IgD-negative memory B cell (primary cell): Measurements from ENCODE around the gene UBE2L5. TPM values are rescaled to one million over a fixed set of nuclear protein-coding genes. Genes with fewer than 3 reads are reported as not detected.

Experiments used
- H3K27ac Mint-ChIP-seq, 3 donors: one replicate each; pipeline ENCODE4 v1.8.0; 2020 to 2022; ENCODE audit warnings: mild to moderate bottlenecking in 3 of 3, mixed read lengths in 3 of 3, moderate library complexity in 1 of 3
- H3K27me3 Mint-ChIP-seq: one replicate; pipeline ENCODE4 v1.8.0; 2021; ENCODE audit warnings: mixed read lengths
- H3K36me3 Mint-ChIP-seq: one replicate; pipeline ENCODE4 v1.8.0; 2020; ENCODE audit warnings: mild to moderate bottlenecking, mixed read lengths
- H3K4me1 Mint-ChIP-seq, 3 donors: one replicate each; pipeline ENCODE4 v1.8.0; 2020 to 2022; ENCODE audit warnings: mixed read lengths in 3 of 3, mild to moderate bottlenecking in 1 of 3
- H3K4me3 Mint-ChIP-seq, 4 donors: one replicate each; pipeline ENCODE4 v1.8.0; 2020 to 2022; ENCODE audit warnings: mild to moderate bottlenecking in 4 of 4, mixed read lengths in 4 of 4, moderate library complexity in 3 of 4
- H3K9me3 Mint-ChIP-seq, 3 donors: one replicate each; pipeline ENCODE4 v1.8.0; 2020 to 2021; ENCODE audit warnings: mixed read lengths in 3 of 3, mild to moderate bottlenecking in 1 of 3
- polyA plus RNA-seq: library from polyadenylated mRNA; unstranded; fragments of 300-500 nt; fragmentation: Illumina TruSeq; gene quantifications from one replicate; pipeline ENCODE4 v1.2.3, GENCODE V29; 2021

UBE2L5 gene
- polyA plus RNA-seq, 1 donor from 2014 or later = not detected

GRCh38 chr13:30395192-30396158 is 26.8 kb upstream of the UBE2L5 start:
- no peaks in the 10 kb centered on the region for H3K36me3 Mint-ChIP-seq
- peak overlapping the region; percentile 93 to 97 (median 96) for H3K4me3 Mint-ChIP-seq
- no peaks in the 10 kb centered on the region for H3K27me3 Mint-ChIP-seq
- peak overlapping the region; percentile 77 to 97 (median 93) for H3K27ac Mint-ChIP-seq
- H3K4me1 Mint-ChIP-seq = peaks cover 11 to 20% (median 11%) of the 10 kb centered on the region in 3 donors
- no peaks in the 10 kb centered on the region for H3K9me3 Mint-ChIP-seq

GRCh38 chr13:30396434-30397075 is 25.7 kb upstream of the UBE2L5 start:
- H3K9me3 Mint-ChIP-seq = no peaks in the 10 kb centered on the region
- H3K27me3 Mint-ChIP-seq = no peaks in the 10 kb centered on the region
- no peaks in the 10 kb centered on the region for H3K36me3 Mint-ChIP-seq
- H3K4me3 Mint-ChIP-seq = peak overlapping the region; percentile 34 to 93 (median 68)
- H3K4me1 Mint-ChIP-seq = peaks cover 11 to 20% (median 11%) of the 10 kb centered on the region in 3 donors
- peak overlapping the region in 1 of 3 donors; percentile 77 for H3K27ac Mint-ChIP-seq

GRCh38 chr13:30398601-30399072 is 23.7 kb upstream of the UBE2L5 start:
- no peak overlapping the region for H3K4me3 Mint-ChIP-seq
- peaks cover 11 to 17% (median 11%) of the 10 kb centered on the region in 3 donors for H3K4me1 Mint-ChIP-seq
- H3K27ac Mint-ChIP-seq = no peak overlapping the region
- H3K27me3 Mint-ChIP-seq = no peaks in the 10 kb centered on the region
- no peaks in the 10 kb centered on the region for H3K36me3 Mint-ChIP-seq
- no peaks in the 10 kb centered on the region for H3K9me3 Mint-ChIP-seq

GRCh38 chr13:30400376-30400775 is 21.9 kb upstream of the UBE2L5 start:
- no peak overlapping the region for H3K27ac Mint-ChIP-seq
- no peaks in the 10 kb centered on the region for H3K36me3 Mint-ChIP-seq
- H3K9me3 Mint-ChIP-seq = no peaks in the 10 kb centered on the region

DNA sequence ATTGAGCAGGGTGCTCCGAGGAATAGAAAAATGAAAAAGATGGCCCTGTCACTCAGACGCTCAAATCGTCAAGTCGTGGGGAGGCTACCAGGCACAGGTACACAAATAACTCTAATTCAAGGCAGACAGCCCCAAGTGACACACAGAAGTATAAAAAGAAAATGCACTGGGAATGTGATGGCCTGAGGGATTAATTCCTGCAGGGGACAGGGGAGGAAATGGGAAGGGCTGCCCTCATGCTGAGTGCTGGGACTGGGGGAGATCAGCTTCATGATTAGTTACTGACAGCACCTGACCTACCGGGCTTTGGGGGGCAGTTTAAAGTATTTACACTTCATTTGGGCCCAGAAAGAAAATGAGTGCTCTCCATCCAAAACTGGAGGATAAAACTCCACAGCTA is 20.9 kb upstream of the UBE2L5 start:
- Mint-ChIP-seq H3K27ac (no peak overlapping the region), H3K9me3 (no peaks in the 10 kb centered on the region), H3K36me3 (no peaks in the 10 kb centered on the region), H3K4me3 (no peak overlapping the region), H3K27me3 (no peaks in the 10 kb centered on the region), H3K4me1 (peaks cover 0 to 2% (median 2%) of the 10 kb centered on the region in 3 donors)

More at GRCh38 chr13:30400376-30400775, 21.9 kb upstream of the UBE2L5 start:
- H3K27me3 Mint-ChIP-seq = no peaks in the 10 kb centered on the region
- no peak overlapping the region for H3K4me3 Mint-ChIP-seq
- peaks cover 4 to 9% (median 6%) of the 10 kb centered on the region in 3 donors for H3K4me1 Mint-ChIP-seq

DNA sequence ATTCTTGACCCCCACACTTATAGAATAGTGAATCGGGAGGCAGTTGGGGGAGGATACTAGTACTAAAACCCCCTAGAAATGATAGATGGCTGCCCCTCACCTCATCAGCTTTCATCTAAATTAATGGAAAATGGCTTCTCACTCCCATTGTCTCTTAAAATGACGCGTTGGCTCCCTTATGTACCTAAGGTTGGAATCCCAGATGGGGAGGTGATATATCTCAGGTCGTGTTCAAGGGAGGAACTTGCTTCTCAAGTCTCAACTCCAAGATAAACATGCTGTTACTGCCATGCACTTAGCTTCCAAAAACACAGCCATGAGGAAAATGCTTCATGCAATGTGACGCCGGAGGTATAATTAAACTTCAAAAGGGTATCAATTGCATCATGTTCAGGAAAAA is 18.8 kb upstream of the UBE2L5 start:
- H3K27me3 Mint-ChIP-seq = no peaks in the 10 kb centered on the region
- no peaks in the 10 kb centered on the region for H3K9me3 Mint-ChIP-seq
- H3K27ac Mint-ChIP-seq = no peak overlapping the region
- H3K4me3 Mint-ChIP-seq = no peak overlapping the region
- H3K36me3 Mint-ChIP-seq = no peaks in the 10 kb centered on the region
- H3K4me1 Mint-ChIP-seq = peaks cover 9 to 14% (median 13%) of the 10 kb centered on the region in 3 donors

DNA sequence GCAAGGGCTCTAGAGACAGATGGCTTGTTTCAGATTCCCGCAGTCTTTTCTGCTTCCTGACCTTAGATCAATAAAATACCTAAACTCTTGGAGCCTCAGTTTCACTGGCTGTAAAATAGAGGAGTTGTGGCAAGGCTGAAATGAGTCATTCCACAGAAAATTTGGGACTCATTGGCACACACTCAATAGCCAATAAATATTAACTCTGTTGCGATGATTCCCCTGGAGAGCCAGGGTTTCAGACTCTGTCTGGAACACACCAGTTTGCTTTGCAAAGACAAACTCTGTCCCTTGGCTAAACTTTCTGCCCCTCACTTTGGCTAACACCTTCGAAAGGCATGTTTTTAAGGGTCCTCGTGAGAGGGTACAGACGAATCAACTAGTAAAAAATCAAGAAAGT is 18.1 kb upstream of the UBE2L5 start:
- no peaks in the 10 kb centered on the region for H3K9me3 Mint-ChIP-seq
- no peak overlapping the region for H3K4me3 Mint-ChIP-seq
- H3K27me3 Mint-ChIP-seq = no peaks in the 10 kb centered on the region
- H3K4me1 Mint-ChIP-seq = peaks cover 14 to 19% (median 17%) of the 10 kb centered on the region in 3 donors
- no peak overlapping the region for H3K27ac Mint-ChIP-seq
- H3K36me3 Mint-ChIP-seq = no peaks in the 10 kb centered on the region

GRCh38 chr13:30406779-30407416 is 15.4 kb upstream of the UBE2L5 start:
- H3K4me3 Mint-ChIP-seq = peak overlapping the region in 2 of 4 donors; percentile 2 to 59
- H3K4me1 Mint-ChIP-seq = peaks cover 26 to 34% (median 28%) of the 10 kb centered on the region in 3 donors
- peak overlapping the region in 1 of 3 donors; percentile 86 for H3K27ac Mint-ChIP-seq

DNA sequence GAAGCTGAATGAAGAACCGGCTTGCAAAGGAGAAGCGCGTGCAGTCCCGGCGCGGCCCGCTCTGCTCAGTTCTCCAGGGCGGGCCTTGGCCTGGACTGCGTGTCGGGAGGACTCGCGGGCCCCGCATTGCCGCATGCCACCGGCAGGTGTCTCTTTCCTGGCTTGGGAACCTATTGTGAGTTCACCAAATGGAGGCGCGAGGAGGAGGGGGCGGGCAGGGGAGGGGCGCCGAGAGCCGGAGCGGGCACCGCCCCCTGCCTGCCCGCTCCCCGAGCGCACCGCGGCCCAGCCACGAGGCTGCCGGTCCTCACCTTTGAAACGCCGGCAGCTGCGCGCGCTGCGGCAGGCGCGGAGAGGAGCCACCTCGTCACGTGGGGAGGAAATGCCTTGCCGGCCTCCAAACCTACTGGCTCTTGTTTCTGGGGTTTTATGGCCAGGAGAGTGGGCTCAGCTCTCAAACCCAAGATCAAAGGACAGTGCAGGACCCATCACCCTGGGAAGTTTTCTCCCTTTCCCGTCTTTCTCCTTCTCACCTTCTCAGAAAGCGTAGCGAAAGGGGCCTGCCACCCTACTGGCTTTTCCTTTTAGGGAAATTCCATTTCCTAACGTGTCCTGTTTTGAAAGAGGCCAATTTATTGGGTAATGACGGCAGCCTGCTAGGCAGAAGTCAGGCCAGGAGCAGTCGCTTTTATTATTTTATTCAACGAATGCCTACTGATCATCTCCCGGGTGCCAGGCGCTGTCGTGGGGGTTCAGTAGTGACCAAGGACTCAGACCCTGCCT is 13.8 kb upstream of the UBE2L5 start:
- Mint-ChIP-seq H3K36me3 (no peaks in the 10 kb centered on the region), H3K27me3 (no peaks in the 10 kb centered on the region), H3K4me3 (peak overlapping the region; percentile 72 to 91 (median 81)), H3K27ac (peak overlapping the region; percentile 92 to 94 (median 92)), H3K4me1 (peaks cover 35 to 45% (median 35%) of the 10 kb centered on the region in 3 donors), H3K9me3 (no peaks in the 10 kb centered on the region)

More at GRCh38 chr13:30406779-30407416, 15.4 kb upstream of the UBE2L5 start:
- Mint-ChIP-seq H3K9me3 (no peaks in the 10 kb centered on the region), H3K36me3 (no peaks in the 10 kb centered on the region), H3K27me3 (no peaks in the 10 kb centered on the region)

GRCh38 chr13:30409886-30410704 is 12.2 kb upstream of the UBE2L5 start:
- peak overlapping the region in 1 of 4 donors; percentile 78 for H3K4me3 Mint-ChIP-seq

GRCh38 chr13:30410705-30411125 is 11.6 kb upstream of the UBE2L5 start:
- Mint-ChIP-seq H3K9me3 (no peaks in the 10 kb centered on the region), H3K27me3 (no peaks in the 10 kb centered on the region), H3K36me3 (no peaks in the 10 kb centered on the region), H3K4me1 (peaks cover 47 to 57% (median 52%) of the 10 kb centered on the region in 3 donors), H3K27ac (no peak overlapping the region), H3K4me3 (peak overlapping the region in 1 of 4 donors; percentile 50)

More at GRCh38 chr13:30409886-30410704, 12.2 kb upstream of the UBE2L5 start:
- Mint-ChIP-seq H3K9me3 (no peaks in the 10 kb centered on the region), H3K27ac (peak overlapping the region in 2 of 3 donors; percentile 46 to 92), H3K36me3 (no peaks in the 10 kb centered on the region), H3K27me3 (no peaks in the 10 kb centered on the region), H3K4me1 (peaks cover 42 to 51% (median 46%) of the 10 kb centered on the region in 3 donors)

DNA sequence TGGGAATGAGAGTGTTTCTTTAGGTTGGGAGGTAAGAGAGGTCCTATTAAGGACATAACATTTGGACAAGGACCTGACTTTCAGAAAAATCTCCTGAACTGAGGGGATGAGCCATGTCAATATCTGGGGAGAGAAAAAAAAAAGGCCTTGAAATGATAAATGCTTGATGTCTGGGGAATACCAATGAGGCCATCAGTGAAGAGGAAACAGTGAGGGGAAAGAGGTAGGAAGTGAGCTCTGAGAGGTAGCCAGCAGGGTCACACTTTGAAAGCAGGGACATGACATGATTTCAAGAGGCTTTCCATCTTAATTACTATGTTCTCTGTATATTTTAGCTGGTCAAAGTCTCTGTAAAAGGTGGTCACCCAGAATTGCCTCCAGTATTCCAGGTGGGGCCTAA is 9.9 kb upstream of the UBE2L5 start:
- Mint-ChIP-seq H3K4me3 (no peak overlapping the region), H3K4me1 (peaks cover 50 to 57% (median 57%) of the 10 kb centered on the region in 3 donors), H3K27me3 (no peaks in the 10 kb centered on the region), H3K36me3 (no peaks in the 10 kb centered on the region), H3K9me3 (no peaks in the 10 kb centered on the region), H3K27ac (peak overlapping the region in 1 of 3 donors; percentile 67)

DNA sequence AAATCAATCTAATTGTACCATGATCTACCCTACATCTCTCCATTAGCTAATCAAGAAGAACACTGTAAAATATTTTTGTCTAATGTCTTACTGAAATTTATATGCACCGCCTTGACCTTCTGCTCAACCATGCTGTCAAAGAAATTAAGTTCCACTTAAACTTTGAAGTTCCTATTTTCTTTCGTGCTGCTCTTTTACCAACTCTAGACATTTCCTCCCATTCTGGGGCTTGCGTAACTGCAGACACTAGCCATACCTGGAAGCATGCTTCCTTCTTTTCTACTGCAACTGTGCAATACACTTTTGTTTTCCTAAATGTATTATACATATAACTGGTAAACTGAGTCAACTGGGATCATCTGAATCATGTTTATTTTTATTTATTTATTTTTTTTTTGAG is 8.5 kb upstream of the UBE2L5 start:
- Mint-ChIP-seq H3K36me3 (no peaks in the 10 kb centered on the region), H3K27ac (peak overlapping the region in 1 of 3 donors; percentile 44), H3K4me1 (peaks cover 43 to 57% (median 54%) of the 10 kb centered on the region in 3 donors), H3K9me3 (no peaks in the 10 kb centered on the region), H3K27me3 (no peaks in the 10 kb centered on the region), H3K4me3 (peak overlapping the region in 2 of 4 donors; percentile 12 to 34)
